Thyroid gland (tissue), 4 donors: ENCODE data around the gene ZMIZ1. TPM values are rescaled to one million over a fixed set of nuclear protein-coding genes. Genes with fewer than 3 reads are reported as not detected.

Experiments
- DNase-seq, 2 donors: peaks; one replicate each; pipeline ENCODE4 v3.0.0-alpha.2; 2019
- H3K27ac ChIP-seq, 3 donors: fragments of 200-600 bp; sonication (generic); 1 replicate in 2 of 3; 2 replicates in 1 of 3; pipeline ENCODE4 v1.5.1; 2016 to 2019; ENCODE audit warnings: mild to moderate bottlenecking in 1 of 3, moderate library complexity in 1 of 3
- H3K27me3 ChIP-seq: fragments of 200-600 bp; sonication (generic); one replicate; pipeline ENCODE4 v1.5.1; 2019
- H3K36me3 ChIP-seq, 2 donors: fragments of 200-600 bp; sonication (generic); one replicate each; pipeline ENCODE4 v1.5.1; 2016 to 2019
- H3K4me1 ChIP-seq, 2 donors: fragments of 200-600 bp; sonication (generic); one replicate each; pipeline ENCODE4 v1.5.1; 2017 to 2019
- H3K4me3 ChIP-seq, 3 donors: fragments of 200-600 bp; sonication (generic); replicated peaks in 1 of 3; 1 replicate in 2 of 3; 2 replicates in 1 of 3; pipeline ENCODE4 v1.5.1; 2016; ENCODE audit warnings: mild to moderate bottlenecking in 1 of 3
- H3K9me3 ChIP-seq: fragments of 200-600 bp; sonication (generic); one replicate; pipeline ENCODE4 v1.5.1; 2017
- CTCF ChIP-seq, 6 experiments: fragments of 200-600 bp in 3 of 6; fragments of 450-650 bp in 3 of 6; sonication (generic) in 3 of 6; IDR thresholded peaks; one replicate each; pipeline ENCODE4 v1.5.1; 2016 to 2019; ENCODE audit warnings: antibody characterized with exemption in 6 of 6, mild to moderate bottlenecking in 2 of 6, inconsistent platforms in 1 of 6, moderate library complexity in 1 of 6
- POLR2A ChIP-seq, 2 donors: fragments of 450-650 bp; IDR thresholded peaks; one replicate each; pipeline ENCODE4 v1.6.1; 2017; ENCODE audit warnings: antibody characterized with exemption in 2 of 2, mild to moderate bottlenecking in 2 of 2, moderate library complexity in 1 of 2
- WGBS, 2 donors: methylation state at CpG; one replicate each; pipeline ENCODE4 v1.1.5; 2017; 5-methylcytosine and 5-hydroxymethylcytosine counted together
- intact Hi-C: fragments of 100-400 bp; cut with DNase I; formaldehyde crosslinking; loops from one replicate; pipeline ENCODE4 v1.15.1; 2023
- total RNA-seq, 4 donors: library from RNA; depleted of rRNA; stranded (reverse); fragments of >200 nt; gene quantifications; one replicate each; pipeline ENCODE4 v1.2.3, GENCODE V29; 2016

Gene ZMIZ1
- total RNA-seq, 4 donors from 2014 or later: 59.9 to 128 (median 94.4) TPM

- no peak for TF ChIP-seq POLR2A (IDR thresholded peaks at IDR 0.05)
- no peak for TF ChIP-seq CTCF (IDR thresholded peaks at IDR 0.05)
- intact Hi-C loops: no loop called here
- no peak overlapping the region for H3K27ac ChIP-seq
- H3K36me3 ChIP-seq: peaks cover 0 to 22% of the 10 kb centered on the region in 2 donors
- H3K4me1 ChIP-seq: peaks cover 5 to 12% of the 10 kb centered on the region in 2 donors
- 80 to 86% methylated on average over 1 to 5 of the region's 5 CpGs for WGBS, 2 donors
- no peak overlapping the region for H3K4me3 ChIP-seq
- no peak for DNase-seq
- H3K27me3 ChIP-seq: no peaks in the 10 kb centered on the region
- no peaks in the 10 kb centered on the region for H3K9me3 ChIP-seq
These were observed 160.3 kb downstream of the ZMIZ1 start for GRCh38 chr10:79229071-79229541.

- intact Hi-C loops: no loop called here
- TF ChIP-seq CTCF (IDR thresholded peaks at IDR 0.05): no peak
- TF ChIP-seq POLR2A (IDR thresholded peaks at IDR 0.05): no peak
- no peak for DNase-seq
- H3K9me3 ChIP-seq: no peaks in the 10 kb centered on the region
- H3K27ac ChIP-seq: no peak overlapping the region
- H3K36me3 ChIP-seq: peaks cover 0 to 22% of the 10 kb centered on the region in 2 donors
- peaks cover 0 to 4% of the 10 kb centered on the region in 2 donors for H3K4me1 ChIP-seq
- no peaks in the 10 kb centered on the region for H3K27me3 ChIP-seq
- no peak overlapping the region for H3K4me3 ChIP-seq
- WGBS, 2 donors: 78 to 81% methylated on average over 11 to 12 of the region's 12 CpGs
These were observed 161.1 kb downstream of the ZMIZ1 start for GRCh38 chr10:79229830-79230327.

- H3K27me3 ChIP-seq: no peaks in the 10 kb centered on the region
- H3K9me3 ChIP-seq: no peaks in the 10 kb centered on the region
- no peak overlapping the region for H3K27ac ChIP-seq
- TF ChIP-seq CTCF (IDR thresholded peaks at IDR 0.05) (no peak), POLR2A (IDR thresholded peaks at IDR 0.05) (no peak)
- WGBS, 2 donors: 75 to 80% methylated on average over 16 of the region's 16 CpGs
- peaks cover 0 to 3% of the 10 kb centered on the region in 2 donors for H3K4me1 ChIP-seq
- H3K36me3 ChIP-seq: peaks cover 0 to 22% of the 10 kb centered on the region in 2 donors
- intact Hi-C loops: no loop called here
- H3K4me3 ChIP-seq: no peak overlapping the region
- DNase-seq: no peak
These were observed 161.6 kb downstream of the ZMIZ1 start for GRCh38 chr10:79230328-79230830.

GRCh38 chr10:79230850-79231249, 162.1 kb downstream of the ZMIZ1 start:
- Histone ChIP-seq H3K4me3 (no peak overlapping the region), H3K36me3 (peaks cover 0 to 20% of the 10 kb centered on the region in 2 donors), H3K9me3 (no peaks in the 10 kb centered on the region), H3K27ac (no peak overlapping the region), H3K4me1 (peaks cover 0 to 3% of the 10 kb centered on the region in 2 donors), H3K27me3 (no peaks in the 10 kb centered on the region)
- DNase-seq: no peak
- intact Hi-C loops: no loop called here
- WGBS, 2 donors: 100% methylated on average over 2 to 3 of the region's 4 CpGs
- TF ChIP-seq POLR2A (IDR thresholded peaks at IDR 0.05): no peak
- TF ChIP-seq CTCF (IDR thresholded peaks at IDR 0.05): no peak

GRCh38 chr10:79231908-79232307, 163.1 kb downstream of the ZMIZ1 start:
- Histone ChIP-seq H3K27me3 (no peaks in the 10 kb centered on the region), H3K36me3 (peaks cover 0 to 16% of the 10 kb centered on the region in 2 donors), H3K4me3 (no peak overlapping the region), H3K4me1 (peaks cover 2 to 9% of the 10 kb centered on the region in 2 donors), H3K9me3 (no peaks in the 10 kb centered on the region), H3K27ac (no peak overlapping the region)
- TF ChIP-seq POLR2A (IDR thresholded peaks at IDR 0.05) (no peak), CTCF (IDR thresholded peaks at IDR 0.05) (no peak)
- 82 to 94% methylated on average over 3 of the region's 3 CpGs for WGBS, 2 donors
- DNase-seq: no peak
- intact Hi-C loops: no loop called here
